B cell (primary cell): ENCODE data around the gene SMG7.

Experiments used
- CTCF ChIP-seq: fragments of 200-600 bp; IDR thresholded peaks from one replicate; pipeline ENCODE4 v1.8.0; 2022; ENCODE audit warnings: antibody characterized with exemption, mild to moderate bottlenecking
- EZH2 ChIP-seq: IDR thresholded peaks from 2 replicates; pipeline ENCODE4 v1.6.1; 2012; ENCODE audit warnings: borderline replicate concordance, low read depth, mild to moderate bottlenecking, moderate library complexity, low read length; ENCODE audit not compliant: insufficient read depth, poor library complexity, severe bottlenecking

DNA sequence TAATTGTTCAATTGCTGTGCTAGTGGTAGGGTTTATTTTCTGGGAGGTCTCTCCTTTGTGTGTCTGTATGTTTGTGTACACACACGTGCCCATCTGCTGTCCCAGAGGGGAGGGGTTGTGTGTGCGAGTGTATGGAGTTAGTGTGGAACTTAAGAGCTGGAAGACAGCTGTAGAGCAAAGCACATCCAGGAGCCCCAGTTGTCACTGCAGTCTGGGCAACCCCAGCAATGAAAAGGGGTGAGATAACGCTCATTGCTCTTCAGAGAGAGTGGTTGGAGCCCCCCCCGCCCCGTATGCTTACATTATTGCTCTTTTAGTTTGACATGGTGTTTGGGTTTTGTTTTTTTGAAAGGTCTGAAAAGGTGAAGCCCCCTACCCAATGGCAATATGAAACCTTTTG lies 81.0 kb downstream of the SMG7 start:
- TF ChIP-seq CTCF (no peak), EZH2 (no peak)
